ENCODE measurements around the gene RASGRP2.
"Not testable (repeated sequence)": the region's sequence is repeated elsewhere in the genome, so short reads cannot be mapped to it uniquely, and the experiment has no call there.

Gene RASGRP2

GRCh38 chr11:64718084-64718779, 25.7 kb downstream of the RASGRP2 start:
- no peak for DNase-seq

- no peak for DNase-seq
These were observed 26.7 kb downstream of the RASGRP2 start for GRCh38 chr11:64717268-64717578.

- DNase-seq, result no peak
These were observed 27.3 kb downstream of the RASGRP2 start for GRCh38 chr11:64716473-64717267.

- DNase-seq, result no peak
These were observed 28.0 kb downstream of the RASGRP2 start for GRCh38 chr11:64715756-64716472.

GRCh38 chr11:64715110-64715509, 28.8 kb downstream of the RASGRP2 start:
- no peak for DNase-seq

GRCh38 chr11:64714666-64715065, 29.3 kb downstream of the RASGRP2 start:
- DNase-seq, result no peak

GRCh38 chr11:64713781-64714363, 30.1 kb downstream of the RASGRP2 start:
- no peak for DNase-seq

GRCh38 chr11:64713016-64713707, 30.8 kb downstream of the RASGRP2 start:
- no peak for DNase-seq

- DNase-seq, result no peak
These were observed 31.4 kb downstream of the RASGRP2 start for GRCh38 chr11:64712430-64713015.

GRCh38 chr11:64711956-64712362, 32.0 kb downstream of the RASGRP2 start:
- no peak for DNase-seq

GRCh38 chr11:64711138-64711955, 32.6 kb downstream of the RASGRP2 start:
- DNase-seq, result no peak

- DNase-seq, result no peak
These were observed 33.4 kb downstream of the RASGRP2 start for GRCh38 chr11:64710418-64711137.

GRCh38 chr11:64705501-64705900, 38.4 kb downstream of the RASGRP2 start:
- no peak for DNase-seq

- DNase-seq, result no peak
These were observed 40.9 kb downstream of the RASGRP2 start for GRCh38 chr11:64703048-64703447.

GRCh38 chr11:64701956-64702355, 42.0 kb downstream of the RASGRP2 start:
- not testable (repeated sequence) for DNase-seq

GRCh38 chr11:64698427-64698826, 45.5 kb downstream of the RASGRP2 start:
- no peak for DNase-seq

GRCh38 chr11:64697663-64698375, 46.1 kb downstream of the RASGRP2 start:
- no peak for DNase-seq

GRCh38 chr11:64696045-64696444, 47.9 kb downstream of the RASGRP2 start:
- no peak for DNase-seq

GRCh38 chr11:64695548-64695947, 48.4 kb downstream of the RASGRP2 start:
- no peak for DNase-seq

- DNase-seq, result peak; percentile 36
These were observed 49.0 kb downstream of the RASGRP2 start for GRCh38 chr11:64694821-64695365.

Data from CD4-positive, alpha-beta T cell treated with Interferon gamma for 1 hour (primary cell).